Tongue (tissue), 2 donors: ENCODE measurements around the gene SH2D7. TPM values are rescaled to one million over a fixed set of nuclear protein-coding genes. Genes with fewer than 3 reads are reported as not detected.

Source experiments
- DNase-seq: peaks from one replicate; pipeline ENCODE4 v3.0.0-alpha.2; 2015
- total RNA-seq: library from RNA; depleted of rRNA; stranded (reverse); fragments of >200 nt; gene quantifications from one replicate; pipeline ENCODE4 v1.2.3, GENCODE V29; 2014

Gene SH2D7
- total RNA-seq, 1 donor from 2014 or later = not detected

- DNase-seq = no peak
These were observed 12.9 kb upstream of the SH2D7 start for GRCh38 chr15:78079298-78080087.

- DNase-seq = no peak
These were observed 12.3 kb upstream of the SH2D7 start for GRCh38 chr15:78080088-78080460.

GRCh38 chr15:78082106-78082742 is 10.1 kb upstream of the SH2D7 start:
- DNase-seq = no peak

- no peak for DNase-seq
These were observed 9.6 kb upstream of the SH2D7 start for GRCh38 chr15:78082743-78083110.

DNA sequence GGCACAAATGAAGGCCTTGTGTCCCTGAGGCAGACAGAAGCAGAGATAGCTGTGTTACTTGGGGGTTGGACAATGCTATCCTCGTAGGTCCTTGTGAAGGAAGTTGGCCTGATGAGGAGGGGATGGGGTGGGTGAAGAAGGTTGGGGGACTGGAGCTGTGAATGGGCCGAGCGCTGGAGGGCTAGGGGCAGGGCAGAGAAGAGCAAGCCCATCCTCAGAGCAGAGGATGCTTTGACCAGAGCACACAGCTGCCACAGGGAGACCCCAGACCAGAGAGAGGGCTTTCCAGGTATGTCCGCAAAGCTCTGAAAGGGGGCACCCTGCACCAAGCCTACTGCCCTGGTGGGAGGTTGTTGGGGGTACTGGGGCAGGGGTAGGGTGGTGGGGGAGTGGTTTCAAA is 9.2 kb upstream of the SH2D7 start:
- no peak for DNase-seq

GRCh38 chr15:78083687-78084448 is 8.5 kb upstream of the SH2D7 start:
- DNase-seq = no peak

DNA sequence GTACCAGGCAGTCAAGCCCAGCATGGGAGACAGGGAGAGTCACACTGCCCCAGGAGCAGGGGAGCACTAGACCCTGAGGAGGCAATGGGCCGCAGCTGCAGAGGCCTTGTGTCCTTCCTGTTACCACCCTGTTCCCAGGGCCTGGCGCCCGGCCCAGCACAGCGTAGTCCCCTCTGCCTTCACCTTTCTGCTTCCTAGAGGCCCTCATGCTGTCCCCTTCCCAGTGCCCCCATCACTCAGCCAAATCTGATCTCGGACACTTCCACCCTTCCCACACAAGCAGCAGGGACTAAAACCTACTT is 8.0 kb upstream of the SH2D7 start:
- no peak for DNase-seq

GRCh38 chr15:78085928-78086327 is 6.4 kb upstream of the SH2D7 start:
- peak; percentile 66 for DNase-seq

DNA sequence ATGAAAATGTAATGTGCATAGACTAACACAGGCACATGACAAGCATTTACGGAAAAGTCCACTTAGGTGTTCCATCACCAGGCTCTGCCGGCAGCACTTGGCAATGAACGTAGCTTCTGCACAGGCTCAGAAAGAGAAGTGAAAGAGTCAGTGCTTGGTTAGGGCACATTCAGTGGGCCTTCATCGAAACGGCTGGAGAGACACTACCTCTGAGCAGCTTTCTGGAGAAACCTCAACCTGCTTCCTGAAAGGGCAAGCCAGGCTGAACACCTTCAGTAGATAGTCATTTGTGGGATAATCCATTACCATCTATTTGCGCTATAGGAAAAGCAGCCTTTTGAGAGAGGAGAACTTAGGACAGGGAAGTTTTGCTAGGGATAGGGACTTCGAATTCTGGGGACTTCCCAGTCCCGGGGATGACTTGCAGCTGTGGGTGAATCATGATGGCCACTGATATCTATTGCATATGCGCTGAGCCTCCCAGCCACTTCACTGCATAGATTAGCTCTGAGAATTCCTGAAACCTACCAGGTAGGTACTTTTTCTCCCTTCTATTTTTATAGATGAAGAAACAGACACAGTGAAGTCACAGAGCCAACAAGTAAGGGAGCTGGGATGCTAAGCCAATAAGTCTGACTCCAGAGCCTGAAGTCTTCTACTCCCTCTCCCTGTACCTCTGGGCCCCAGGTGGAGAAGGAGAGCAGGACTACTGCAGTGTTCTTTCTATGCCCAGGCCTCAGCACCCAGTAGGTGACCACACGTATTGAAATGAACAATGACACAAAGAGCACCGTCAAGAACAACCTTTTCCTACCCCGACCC is 4.2 kb upstream of the SH2D7 start:
- DNase-seq = no peak

DNA sequence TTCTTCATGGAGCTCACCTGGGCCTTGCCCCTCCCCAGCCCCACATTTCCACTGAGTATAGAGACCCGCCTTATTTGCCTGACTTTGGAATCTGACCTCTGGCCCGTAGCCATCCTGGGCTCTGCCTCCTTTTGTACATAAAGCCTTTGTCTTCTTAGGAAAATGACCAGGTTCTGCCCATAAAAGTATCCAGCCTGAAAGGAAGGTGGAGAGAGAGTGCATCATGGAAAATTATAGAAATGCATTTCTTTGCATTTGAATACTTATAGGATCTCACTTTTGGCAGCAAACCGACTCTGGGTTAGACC is 3.6 kb upstream of the SH2D7 start:
- no peak for DNase-seq

- DNase-seq = no peak
These were observed 1.8 kb upstream of the SH2D7 start for GRCh38 chr15:78090422-78091063.

DNA sequence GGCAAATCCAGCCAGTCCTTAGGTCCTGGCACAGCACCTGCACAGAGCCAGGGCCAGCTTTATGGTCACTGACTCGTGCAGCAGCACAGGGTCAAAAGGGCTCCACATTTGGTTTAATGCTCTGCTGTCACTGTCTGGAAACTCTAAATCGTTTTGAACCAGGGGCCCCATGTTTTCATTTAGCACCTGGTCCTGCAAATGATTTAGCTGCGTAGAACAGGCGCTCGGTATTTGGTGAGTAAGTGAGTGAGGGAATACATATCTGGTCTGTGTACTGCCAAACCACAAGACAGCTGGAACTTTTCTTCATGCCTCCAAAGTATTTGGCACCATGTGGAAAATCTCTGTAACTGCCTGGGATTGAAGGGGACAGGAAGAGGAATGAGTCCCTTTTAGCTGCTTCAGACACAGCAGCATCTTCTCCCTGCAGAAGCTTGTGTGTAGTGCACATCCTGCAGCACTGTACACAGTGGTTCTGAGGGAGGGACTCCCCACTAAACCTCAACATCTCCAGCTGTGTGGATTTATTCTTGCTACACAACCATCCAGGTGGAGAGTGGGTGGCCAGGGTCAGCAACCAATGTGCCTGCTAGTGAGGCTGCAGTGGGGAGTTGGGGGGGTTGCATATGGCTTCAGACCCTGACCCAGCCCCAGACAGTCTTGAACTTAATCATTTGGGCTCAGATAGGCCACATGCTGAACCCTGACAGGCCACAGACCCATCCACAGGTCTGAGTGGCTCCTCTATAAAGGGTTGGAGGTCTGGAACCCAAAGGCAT is 1.1 kb downstream of the SH2D7 start:
- peak; percentile 91 for DNase-seq

DNA sequence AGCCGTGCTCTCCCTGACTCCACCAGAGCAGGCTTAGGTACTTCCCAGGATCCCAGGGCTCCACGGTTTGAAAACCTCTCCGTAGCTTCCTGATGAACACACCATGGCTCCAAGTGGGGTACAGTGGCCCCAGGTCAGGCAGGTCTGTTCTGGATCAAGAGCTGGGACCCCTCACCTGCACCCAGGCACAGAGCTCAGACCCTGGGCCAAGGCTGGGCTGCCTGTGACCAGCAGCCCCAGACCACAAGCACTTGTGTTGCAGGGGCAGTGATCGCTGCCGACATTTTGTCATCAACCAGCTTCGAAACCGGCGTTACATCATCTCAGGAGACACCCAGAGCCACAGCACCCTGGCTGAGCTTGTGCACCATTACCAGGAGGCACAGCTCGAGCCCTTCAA is 5.3 kb downstream of the SH2D7 start:
- DNase-seq = no peak

DNA sequence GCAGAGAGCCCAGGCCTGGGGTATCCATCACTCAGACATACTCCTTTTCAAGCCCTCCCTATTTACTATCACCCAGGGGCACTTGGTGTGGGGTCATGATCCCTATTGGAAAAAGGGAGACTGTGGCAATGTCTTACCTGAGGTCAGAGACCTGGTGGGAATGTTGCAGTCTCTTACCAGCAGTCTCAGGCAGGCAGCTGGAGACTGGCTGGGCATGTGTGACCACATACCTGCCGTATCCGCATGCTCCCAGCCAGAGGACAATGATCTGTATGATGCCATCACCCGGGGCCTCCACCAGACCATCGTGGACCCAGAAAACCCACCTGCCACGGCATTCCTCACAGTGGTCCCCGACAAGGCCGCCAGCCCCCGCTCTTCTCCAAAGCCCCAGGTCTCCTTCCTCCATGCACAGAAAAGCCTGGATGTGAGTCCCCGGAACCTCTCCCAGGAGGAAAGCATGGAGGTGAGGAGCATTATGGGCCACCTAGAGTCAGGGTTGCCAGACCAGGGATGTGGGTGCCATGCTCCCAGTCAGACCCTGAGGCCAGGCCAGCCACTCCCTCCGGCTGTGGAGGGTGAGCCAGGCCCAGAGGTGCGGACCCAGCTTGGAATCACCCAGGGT is 5.9 kb downstream of the SH2D7 start:
- DNase-seq = no peak

DNA sequence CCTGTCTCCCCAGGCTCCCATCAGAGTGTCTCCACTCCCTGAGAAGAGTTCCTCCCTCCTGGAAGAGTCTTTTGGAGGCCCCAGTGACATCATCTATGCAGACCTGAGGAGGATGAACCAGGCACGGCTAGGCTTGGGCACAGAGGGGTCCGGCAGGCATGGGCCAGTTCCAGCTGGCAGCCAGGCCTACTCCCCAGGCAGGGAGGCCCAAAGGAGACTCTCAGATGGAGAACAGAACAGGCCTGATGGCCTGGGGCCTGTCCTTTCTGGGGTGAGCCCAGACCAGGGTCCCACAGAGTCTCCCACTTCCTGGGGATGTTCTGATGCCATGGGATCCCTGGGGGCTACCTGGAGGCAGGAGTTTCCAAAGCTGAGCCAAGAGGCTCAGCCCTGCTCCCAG is 8.5 kb downstream of the SH2D7 start:
- no peak for DNase-seq

DNA sequence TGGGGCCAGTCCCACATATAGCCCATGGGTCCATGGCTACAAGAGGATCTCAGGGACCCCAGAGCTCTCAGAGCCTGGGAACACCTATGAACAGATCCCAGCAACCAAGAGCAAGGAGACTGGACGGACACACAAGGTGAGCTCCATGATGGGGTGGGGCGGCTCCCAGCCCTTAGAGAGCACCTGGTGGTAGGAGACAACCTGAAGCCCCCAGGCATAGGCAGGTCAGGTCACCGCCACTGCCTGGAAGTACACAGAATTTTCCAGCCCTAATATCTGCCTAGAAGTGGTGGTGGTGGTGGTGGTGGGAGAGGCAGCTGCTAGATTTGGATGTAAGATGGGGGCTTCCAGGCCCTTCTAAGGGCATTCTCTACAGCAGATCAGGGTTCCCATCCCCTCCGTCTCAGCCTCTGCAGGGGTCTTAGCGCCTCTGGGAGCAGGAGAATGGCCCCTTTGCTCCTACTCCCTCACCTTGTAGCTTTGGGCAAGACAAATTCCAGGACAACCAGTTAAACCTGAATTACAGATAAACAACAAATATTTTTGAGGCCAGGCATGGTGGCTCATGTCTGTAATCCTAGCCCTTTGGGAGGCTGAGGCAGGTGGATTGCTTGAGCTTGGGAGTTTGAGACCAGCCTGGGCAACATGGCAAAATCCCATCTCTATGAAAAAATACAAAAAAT is 9.2 kb downstream of the SH2D7 start:
- DNase-seq = no peak

DNA sequence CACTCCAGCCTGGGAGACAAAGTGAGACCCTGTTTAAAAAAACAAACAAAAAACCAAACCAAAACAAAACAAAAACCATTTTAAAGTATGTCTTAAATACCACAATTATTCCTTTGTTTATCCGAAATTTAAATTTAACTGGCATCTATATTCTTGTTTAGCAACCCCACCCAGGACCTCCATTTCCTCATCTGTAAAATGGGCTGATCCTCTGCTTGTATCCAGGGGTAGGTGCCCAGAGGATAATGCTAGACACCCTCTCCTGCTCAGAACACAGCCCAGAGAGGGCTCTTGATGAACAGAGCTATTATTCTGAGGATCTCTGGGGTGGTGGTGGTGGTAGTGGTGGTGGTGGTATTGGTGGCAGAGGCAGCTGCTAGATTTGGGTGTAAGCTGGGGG is 9.8 kb downstream of the SH2D7 start:
- DNase-seq = no peak

- DNase-seq = no peak
These were observed 10.4 kb downstream of the SH2D7 start for GRCh38 chr15:78102741-78103140.

DNA sequence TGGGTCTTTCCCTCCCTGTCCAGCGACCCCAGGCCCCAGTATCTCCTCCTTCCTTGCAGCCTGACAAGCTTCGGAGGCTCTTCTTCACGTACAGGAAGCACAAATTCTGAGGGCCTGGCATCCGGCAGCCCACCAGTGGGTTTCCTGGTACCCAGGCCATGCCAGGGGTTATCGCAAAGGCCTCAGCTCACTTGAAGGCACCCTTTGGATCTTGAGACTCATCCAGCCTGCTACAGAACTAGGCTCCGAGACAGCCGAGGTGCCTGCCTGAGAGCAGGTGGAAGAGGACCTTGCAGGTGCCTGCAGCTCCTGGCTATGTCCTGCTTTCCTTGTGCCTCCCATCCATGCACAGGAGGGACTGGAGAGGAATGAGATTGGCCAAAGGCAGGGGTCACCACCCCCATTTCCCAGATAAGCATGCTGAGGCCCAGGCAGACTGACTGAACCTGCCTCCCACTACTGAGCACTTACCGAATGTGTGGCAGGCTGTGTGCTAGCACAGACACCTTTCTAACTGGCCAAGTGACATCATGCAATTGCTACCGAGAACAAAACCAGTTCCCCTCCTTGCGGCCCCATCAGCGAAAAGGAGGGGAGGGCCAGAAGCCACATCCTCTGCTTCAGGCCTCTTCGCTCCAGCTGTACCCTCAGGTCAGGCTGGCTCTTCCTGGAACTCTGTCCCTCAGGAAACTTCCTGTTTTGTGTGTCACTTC is 11.2 kb downstream of the SH2D7 start:
- peak; percentile 25 for DNase-seq

DNA sequence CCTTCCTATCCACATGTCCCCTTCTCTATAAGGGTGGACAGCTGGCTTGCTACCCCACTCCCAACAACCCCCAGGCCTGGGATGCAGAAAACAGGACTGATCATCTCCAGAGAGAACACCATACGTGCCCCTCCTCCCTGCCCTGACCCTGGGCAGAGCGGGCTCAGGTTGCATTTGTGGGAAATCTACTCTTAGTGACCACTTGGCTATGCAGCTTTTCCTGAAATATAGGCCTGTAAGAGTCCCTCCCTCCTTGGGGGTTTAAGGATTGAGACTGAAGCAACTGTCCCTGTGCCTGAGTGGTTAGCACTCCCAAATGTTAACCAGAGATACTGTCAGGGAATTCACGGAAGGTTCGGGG is 11.7 kb downstream of the SH2D7 start:
- DNase-seq = no peak
